Tibial artery (tissue), 4 donors: Measurements from ENCODE around the gene ZBTB46.
A peak's percentile ranks its signal among the peaks of the same experiment; 100 is the strongest.
"Not testable (repeated sequence)": the region's sequence is repeated elsewhere in the genome, so short reads cannot be mapped to it uniquely, and the experiment has no call there.

Experiments
- DNase-seq, 2 donors: peaks; one replicate each; pipeline ENCODE4 v3.0.0-alpha.2; 2019
- H3K27ac ChIP-seq, 2 donors: fragments of 200-600 bp; sonication (generic) in 1 of 2; 1 replicate in 1 of 2; 2 replicates in 1 of 2; pipeline ENCODE4 v1.5.1; 2018 to 2019; ENCODE audit warnings: mild to moderate bottlenecking in 1 of 2
- H3K27me3 ChIP-seq, 2 donors: fragments of 200-600 bp; sonication (generic) in 1 of 2; one replicate each; pipeline versions ENCODE4 v1.5.1 to v1.6.0; 2016 to 2019
- H3K36me3 ChIP-seq, 3 donors: fragments of 200-600 bp; sonication (generic) in 2 of 3; one replicate each; pipeline ENCODE4 v1.5.1; 2016 to 2019; ENCODE audit warnings: mild to moderate bottlenecking in 2 of 3
- H3K4me1 ChIP-seq, 4 donors: fragments of 200-600 bp; sonication (generic) in 2 of 4; 1 replicate in 3 of 4; 2 replicates in 1 of 4; pipeline ENCODE4 v1.5.1; 2016 to 2019
- H3K4me3 ChIP-seq, 2 donors: fragments of 200-600 bp; sonication (generic) in 1 of 2; 1 replicate in 1 of 2; 2 replicates in 1 of 2; pipeline ENCODE4 v1.5.1; 2018 to 2019; ENCODE audit warnings: mild to moderate bottlenecking in 2 of 2
- H3K9me3 ChIP-seq, 3 donors: fragments of 200-600 bp; sonication (generic) in 1 of 3; one replicate each; pipeline ENCODE4 v1.5.1; 2016 to 2019
- intact Hi-C: fragments of 100-400 bp; cut with DNase I; formaldehyde crosslinking; loops from one replicate; pipeline ENCODE4 v1.15.0; 2023; ENCODE audit warnings: low total_unique reads
- TF ChIP-seq, protein P1 (sequence below), 2 experiments: fragments of 200-600 bp in 1 of 2; fragments of 450-650 bp in 1 of 2; IDR thresholded peaks; one replicate each; pipeline ENCODE4 v1.5.1; 2017 to 2019; ENCODE audit warnings: antibody characterized with exemption in 2 of 2, mild to moderate bottlenecking in 1 of 2, moderate library complexity in 1 of 2

ZBTB46 gene

GRCh38 chr20:63733579-63734081, 97.4 kb downstream of the ZBTB46 start:
- peaks cover 24 to 47% (median 45%) of the 10 kb centered on the region in 3 donors for H3K36me3 ChIP-seq
- no peak overlapping the region for H3K4me3 ChIP-seq
- H3K4me1 ChIP-seq: peaks cover 0 to 16% (median 13%) of the 10 kb centered on the region in 4 donors
- H3K27me3 ChIP-seq: no peaks in the 10 kb centered on the region
- peak in 1 of 2 donors; percentile 54 for DNase-seq
- intact Hi-C loops: loop anchor here (10.0 kb wide), 2 partner anchors 79 to 131 kb away; partner anchors contain the start of genes ABHD16B, RTEL1, STMN3 and TPD52L2
- TF ChIP-seq, protein P1, sequence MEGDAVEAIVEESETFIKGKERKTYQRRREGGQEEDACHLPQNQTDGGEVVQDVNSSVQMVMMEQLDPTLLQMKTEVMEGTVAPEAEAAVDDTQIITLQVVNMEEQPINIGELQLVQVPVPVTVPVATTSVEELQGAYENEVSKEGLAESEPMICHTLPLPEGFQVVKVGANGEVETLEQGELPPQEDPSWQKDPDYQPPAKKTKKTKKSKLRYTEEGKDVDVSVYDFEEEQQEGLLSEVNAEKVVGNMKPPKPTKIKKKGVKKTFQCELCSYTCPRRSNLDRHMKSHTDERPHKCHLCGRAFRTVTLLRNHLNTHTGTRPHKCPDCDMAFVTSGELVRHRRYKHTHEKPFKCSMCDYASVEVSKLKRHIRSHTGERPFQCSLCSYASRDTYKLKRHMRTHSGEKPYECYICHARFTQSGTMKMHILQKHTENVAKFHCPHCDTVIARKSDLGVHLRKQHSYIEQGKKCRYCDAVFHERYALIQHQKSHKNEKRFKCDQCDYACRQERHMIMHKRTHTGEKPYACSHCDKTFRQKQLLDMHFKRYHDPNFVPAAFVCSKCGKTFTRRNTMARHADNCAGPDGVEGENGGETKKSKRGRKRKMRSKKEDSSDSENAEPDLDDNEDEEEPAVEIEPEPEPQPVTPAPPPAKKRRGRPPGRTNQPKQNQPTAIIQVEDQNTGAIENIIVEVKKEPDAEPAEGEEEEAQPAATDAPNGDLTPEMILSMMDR (IDR thresholded peaks at IDR 0.05): no peak
- H3K27ac ChIP-seq: no peak overlapping the region
- no peaks in the 10 kb centered on the region for H3K9me3 ChIP-seq

- TF ChIP-seq, protein P1 (IDR thresholded peaks at IDR 0.05): no peak
- Histone ChIP-seq H3K27ac (no peak overlapping the region), H3K9me3 (no peaks in the 10 kb centered on the region), H3K27me3 (no peaks in the 10 kb centered on the region), H3K36me3 (peaks cover 24 to 51% (median 45%) of the 10 kb centered on the region in 3 donors), H3K4me1 (peaks cover 0 to 11% (median 8%) of the 10 kb centered on the region in 4 donors), H3K4me3 (no peak overlapping the region)
- peak in 1 of 2 donors; percentile 53 for DNase-seq
- intact Hi-C loops: loop anchor here (10.0 kb wide), 2 partner anchors 78 to 132 kb away; partner anchors contain the start of genes ABHD16B, RTEL1, STMN3 and TPD52L2
Observed at GRCh38 chr20:63733117-63733516, 97.9 kb downstream of the ZBTB46 start.

- TF ChIP-seq, protein P1 (IDR thresholded peaks at IDR 0.05): no peak
- H3K27ac ChIP-seq: no peak overlapping the region
- intact Hi-C loops: loop anchor here (10.0 kb wide), 2 partner anchors 78 to 132 kb away; partner anchors contain the start of genes ABHD16B, RTEL1, STMN3 and TPD52L2
Observed at GRCh38 chr20:63732118-63733095, 98.7 kb downstream of the ZBTB46 start.

DNA sequence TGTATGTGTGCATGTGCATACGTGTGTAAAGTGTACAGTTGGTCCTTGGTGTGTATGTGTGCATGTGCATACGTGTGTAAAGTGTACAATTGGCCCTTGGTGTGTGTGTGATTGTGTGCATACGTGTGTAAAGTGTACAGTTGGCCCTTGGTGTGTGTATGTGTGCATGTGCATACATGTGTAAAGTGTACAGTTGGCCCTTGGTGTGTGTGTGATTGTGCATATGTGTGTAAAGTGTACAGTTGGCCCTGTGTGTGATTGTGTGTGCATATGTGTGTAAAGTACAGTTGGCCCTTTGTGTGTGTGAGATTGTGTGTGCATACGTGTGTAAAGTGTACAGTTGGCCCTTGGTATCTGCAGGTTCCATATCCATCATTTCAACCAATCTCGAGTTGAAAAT, 99.7 kb downstream of the ZBTB46 start:
- TF ChIP-seq, protein P1 (IDR thresholded peaks at IDR 0.05): no peak
- Histone ChIP-seq H3K27ac (no peak overlapping the region), H3K4me3 (no peak overlapping the region), H3K27me3 (no peaks in the 10 kb centered on the region), H3K9me3 (peaks cover 0 to under 1% (median 0%) of the 10 kb centered on the region in 3 donors), H3K4me1 (no peaks in the 10 kb centered on the region), H3K36me3 (peaks cover 24 to 49% (median 45%) of the 10 kb centered on the region in 3 donors)
- intact Hi-C loops: loop anchor here (10.0 kb wide), 2 partner anchors 77 to 133 kb away; partner anchors contain the start of genes ABHD16B, RTEL1, STMN3 and TPD52L2
- peak in 1 of 2 donors; percentile 6 for DNase-seq

More at GRCh38 chr20:63732118-63733095, 98.7 kb downstream of the ZBTB46 start:
- peak in 1 of 2 donors; percentile 20 for DNase-seq
- Histone ChIP-seq H3K4me3 (no peak overlapping the region), H3K4me1 (peaks cover 0 to 4% (median 2%) of the 10 kb centered on the region in 4 donors), H3K36me3 (peaks cover 24 to 53% (median 45%) of the 10 kb centered on the region in 3 donors), H3K27me3 (no peaks in the 10 kb centered on the region), H3K9me3 (no peaks in the 10 kb centered on the region)

DNA sequence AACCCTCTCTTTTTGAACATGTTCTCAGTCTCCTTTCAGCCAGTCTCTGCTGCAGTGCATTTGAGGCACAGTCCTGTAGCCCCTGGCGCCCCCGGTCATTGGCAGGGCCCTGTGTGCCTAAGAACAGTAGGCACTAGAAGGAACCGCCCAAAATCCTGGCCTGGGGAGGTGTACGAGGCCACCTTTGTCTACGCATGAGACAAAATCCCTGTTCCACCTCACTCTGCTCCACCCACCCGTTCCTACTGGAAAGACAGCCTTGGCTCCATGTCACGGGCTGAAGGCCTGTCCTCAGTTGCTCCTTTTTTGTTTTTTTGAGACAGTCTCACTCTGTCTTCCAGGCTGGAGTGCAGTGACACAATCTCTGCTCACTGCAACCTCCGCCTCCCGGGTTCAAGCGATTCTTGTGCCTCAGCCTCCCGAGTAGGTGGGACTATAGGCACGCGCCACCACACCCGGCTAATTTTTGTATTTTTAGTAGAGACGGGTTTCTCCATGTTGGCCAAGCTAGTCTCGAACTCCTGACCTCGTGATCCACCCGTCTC, 100.8 kb downstream of the ZBTB46 start:
- intact Hi-C loops: loop anchor here (10.0 kb wide), 2 partner anchors 75 to 135 kb away; partner anchors contain the start of genes ABHD16B, RTEL1, STMN3 and TPD52L2
- H3K27ac ChIP-seq: not testable (repeated sequence)
- peaks cover 24 to 45% (median 39%) of the 10 kb centered on the region in 3 donors for H3K36me3 ChIP-seq

GRCh38 chr20:63722967-63723622, 108.0 kb downstream of the ZBTB46 start:
- H3K27me3 ChIP-seq, DNase-seq, H3K27ac ChIP-seq, H3K4me3 ChIP-seq, H3K4me1 ChIP-seq, intact Hi-C loops: not testable (repeated sequence)
- H3K36me3 ChIP-seq: peaks cover 27 to 59% (median 53%) of the 10 kb centered on the region in 3 donors
- H3K9me3 ChIP-seq: peaks cover 0 to 27% (median 13%) of the 10 kb centered on the region in 3 donors

More for the DNA sequence above, 100.8 kb downstream of the ZBTB46 start:
- H3K4me1 ChIP-seq, H3K27me3 ChIP-seq, H3K4me3 ChIP-seq: not testable (repeated sequence)
- H3K9me3 ChIP-seq: peaks cover 0 to 12% (median 3%) of the 10 kb centered on the region in 3 donors
- DNase-seq: peak in 1 of 2 donors; percentile 34
